22Rv1 (cell line): ENCODE measurements around the gene SEC61A1.

ENCODE experiments used
- CTCF ChIP-seq: fragments of 450-650 bp; IDR thresholded peaks from 2 replicates; pipeline ENCODE4 v1.5.1; 2017; ENCODE audit warnings: mild to moderate bottlenecking
- ZFX ChIP-seq: fragments of 450-650 bp; IDR thresholded peaks from 2 replicates; pipeline ENCODE4 v1.6.1; 2017; ENCODE audit warnings: antibody characterized with exemption, borderline replicate concordance

- TF ChIP-seq CTCF: no peak
- no peak for TF ChIP-seq ZFX
Measured at GRCh38 chr3:128077665-128078064, 25.4 kb downstream of the SEC61A1 start.
